Left ventricle myocardium inferior (tissue), 1 donor: Measurements from ENCODE around the gene BTBD9. TPM values are rescaled to one million over a fixed set of nuclear protein-coding genes. Genes with fewer than 3 reads are reported as not detected.

ENCODE experiments used
- DNase-seq: peaks from one replicate; pipeline ENCODE4 v3.0.0-alpha.2; 2020
- H3K27ac ChIP-seq: fragments of 200-600 bp; replicated peaks from 2 replicates; pipeline ENCODE4 v1.8.0; 2021
- H3K27me3 ChIP-seq: fragments of 200-600 bp; 2 replicates; pipeline ENCODE4 v1.8.0; 2021; ENCODE audit warnings: low read depth
- H3K36me3 ChIP-seq: fragments of 200-600 bp; 2 replicates; pipeline ENCODE4 v1.8.0; 2021
- H3K4me1 ChIP-seq: fragments of 200-600 bp; 2 replicates; pipeline ENCODE4 v1.8.0; 2021
- H3K4me3 ChIP-seq: fragments of 200-600 bp; 2 replicates; pipeline ENCODE4 v1.8.0; 2021; ENCODE audit warnings: mild to moderate bottlenecking, moderate library complexity
- H3K9me3 ChIP-seq: fragments of 200-600 bp; replicated peaks from 2 replicates; pipeline ENCODE4 v1.8.0; 2021
- CTCF ChIP-seq: fragments of 200-600 bp; IDR thresholded peaks from 2 replicates; pipeline ENCODE4 v1.8.0; 2021; ENCODE audit warnings: antibody characterized with exemption, mild to moderate bottlenecking, borderline replicate concordance
- intact Hi-C: fragments of 100-400 bp; cut with micrococcal nuclease; formaldehyde crosslinking; loops from one replicate; pipeline ENCODE4 v1.11.0; 2022
- total RNA-seq: library from RNA; stranded (reverse); fragmentation: NEBNext Ultra II Directional; extraction: Animal tissue kit (Norgen Biotek cat#: 25700); gene quantifications from one replicate; pipeline ENCODE4 v1.2.1, GENCODE V29; 2021
- donor health status: DM: no; HTN: yes; CAD: no; lungs with severe emphysema.

BTBD9 gene
- total RNA-seq, 1 donor from 2014 or later, result 16.5 TPM

- intact Hi-C loops, result no loop called here
- TF ChIP-seq CTCF, result no peak
- Histone ChIP-seq H3K4me1 (no peaks in the 10 kb centered on the region), H3K36me3 (no peaks in the 10 kb centered on the region), H3K27ac (no peak overlapping the region), H3K27me3 (no peaks in the 10 kb centered on the region), H3K4me3 (no peak overlapping the region), H3K9me3 (peaks cover 7% of the 10 kb centered on the region)
- DNase-seq, result no peak
Observed at GRCh38 chr6:38467566-38467965, 172.2 kb downstream of the BTBD9 start.

- H3K4me1 ChIP-seq, result no peaks in the 10 kb centered on the region
- no peaks in the 10 kb centered on the region for H3K27me3 ChIP-seq
- intact Hi-C loops, result no loop called here
- no peak overlapping the region for H3K4me3 ChIP-seq
- no peak for TF ChIP-seq CTCF
- H3K36me3 ChIP-seq, result no peaks in the 10 kb centered on the region
- no peak for DNase-seq
- H3K27ac ChIP-seq, result no peak overlapping the region
- peaks cover 7% of the 10 kb centered on the region for H3K9me3 ChIP-seq
Observed at GRCh38 chr6:38460186-38460585, 179.5 kb downstream of the BTBD9 start.

- no peak for TF ChIP-seq CTCF
- Histone ChIP-seq H3K4me1 (no peaks in the 10 kb centered on the region), H3K4me3 (no peak overlapping the region), H3K36me3 (no peaks in the 10 kb centered on the region), H3K9me3 (peaks cover 4% of the 10 kb centered on the region), H3K27ac (no peak overlapping the region), H3K27me3 (no peaks in the 10 kb centered on the region)
- intact Hi-C loops, result no loop called here
- DNase-seq, result no peak
Observed at GRCh38 chr6:38459291-38459690, 180.4 kb downstream of the BTBD9 start.

- Histone ChIP-seq H3K4me1 (peaks cover 2% of the 10 kb centered on the region), H3K4me3 (no peak overlapping the region), H3K9me3 (peaks cover 13% of the 10 kb centered on the region), H3K36me3 (no peaks in the 10 kb centered on the region), H3K27me3 (no peaks in the 10 kb centered on the region), H3K27ac (no peak overlapping the region)
- no peak for TF ChIP-seq CTCF
- no peak for DNase-seq
- intact Hi-C loops, result no loop called here
Observed at GRCh38 chr6:38453861-38454260, 185.9 kb downstream of the BTBD9 start.

- Histone ChIP-seq H3K27ac (no peak overlapping the region), H3K9me3 (peaks cover 13% of the 10 kb centered on the region), H3K4me3 (no peak overlapping the region), H3K4me1 (peaks cover 2% of the 10 kb centered on the region), H3K36me3 (no peaks in the 10 kb centered on the region), H3K27me3 (no peaks in the 10 kb centered on the region)
- intact Hi-C loops, result no loop called here
- DNase-seq, result no peak
- no peak for TF ChIP-seq CTCF
Observed at GRCh38 chr6:38452816-38453660, 186.7 kb downstream of the BTBD9 start.
